ENCODE results near the gene SNX27. TPM values are rescaled to one million over a fixed set of nuclear protein-coding genes. Genes with fewer than 3 reads are reported as not detected.

SNX27 gene
- total RNA-seq, 4 donors from 2014 or later, result 21.9 to 34.3 (median 26.5) TPM

DNA sequence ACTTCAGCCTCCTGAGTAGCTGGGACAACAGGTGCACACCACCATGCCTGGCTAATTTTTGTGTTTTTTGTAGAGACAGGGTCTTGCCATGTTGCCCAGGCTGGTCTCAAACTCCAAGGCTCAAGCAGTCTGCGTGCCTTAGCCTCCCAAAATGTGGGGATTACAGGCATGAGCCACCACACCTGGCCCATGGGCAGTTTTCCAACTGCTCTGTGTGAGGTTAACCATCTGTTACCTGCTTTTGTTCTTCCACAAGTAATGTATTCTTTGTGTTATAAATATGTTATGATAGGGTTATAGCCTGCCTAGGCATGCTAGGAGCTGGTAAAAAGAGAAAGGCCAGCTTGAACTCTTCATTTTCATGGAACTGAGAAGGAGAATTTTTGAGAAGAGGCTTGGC is 41.0 kb upstream of the SNX27 start:
- TF ChIP-seq POLR2A (IDR thresholded peaks at IDR 0.05), result no peak
- TF ChIP-seq, protein P1, sequence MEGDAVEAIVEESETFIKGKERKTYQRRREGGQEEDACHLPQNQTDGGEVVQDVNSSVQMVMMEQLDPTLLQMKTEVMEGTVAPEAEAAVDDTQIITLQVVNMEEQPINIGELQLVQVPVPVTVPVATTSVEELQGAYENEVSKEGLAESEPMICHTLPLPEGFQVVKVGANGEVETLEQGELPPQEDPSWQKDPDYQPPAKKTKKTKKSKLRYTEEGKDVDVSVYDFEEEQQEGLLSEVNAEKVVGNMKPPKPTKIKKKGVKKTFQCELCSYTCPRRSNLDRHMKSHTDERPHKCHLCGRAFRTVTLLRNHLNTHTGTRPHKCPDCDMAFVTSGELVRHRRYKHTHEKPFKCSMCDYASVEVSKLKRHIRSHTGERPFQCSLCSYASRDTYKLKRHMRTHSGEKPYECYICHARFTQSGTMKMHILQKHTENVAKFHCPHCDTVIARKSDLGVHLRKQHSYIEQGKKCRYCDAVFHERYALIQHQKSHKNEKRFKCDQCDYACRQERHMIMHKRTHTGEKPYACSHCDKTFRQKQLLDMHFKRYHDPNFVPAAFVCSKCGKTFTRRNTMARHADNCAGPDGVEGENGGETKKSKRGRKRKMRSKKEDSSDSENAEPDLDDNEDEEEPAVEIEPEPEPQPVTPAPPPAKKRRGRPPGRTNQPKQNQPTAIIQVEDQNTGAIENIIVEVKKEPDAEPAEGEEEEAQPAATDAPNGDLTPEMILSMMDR (IDR thresholded peaks at IDR 0.05), result no peak
- 53 to 68% methylated on average over 1 of the region's 1 CpG for WGBS, 2 donors
- intact Hi-C loops (cut with DNase I; ENCODE audit: low total_unique reads), result no loop called here
- DNase-seq (ENCODE audit: low spot score in 2 of 2), result no peak
- no peak overlapping the region for H3K4me3 ChIP-seq (ENCODE audit: low read depth, poor library complexity, severe bottlenecking)

DNA sequence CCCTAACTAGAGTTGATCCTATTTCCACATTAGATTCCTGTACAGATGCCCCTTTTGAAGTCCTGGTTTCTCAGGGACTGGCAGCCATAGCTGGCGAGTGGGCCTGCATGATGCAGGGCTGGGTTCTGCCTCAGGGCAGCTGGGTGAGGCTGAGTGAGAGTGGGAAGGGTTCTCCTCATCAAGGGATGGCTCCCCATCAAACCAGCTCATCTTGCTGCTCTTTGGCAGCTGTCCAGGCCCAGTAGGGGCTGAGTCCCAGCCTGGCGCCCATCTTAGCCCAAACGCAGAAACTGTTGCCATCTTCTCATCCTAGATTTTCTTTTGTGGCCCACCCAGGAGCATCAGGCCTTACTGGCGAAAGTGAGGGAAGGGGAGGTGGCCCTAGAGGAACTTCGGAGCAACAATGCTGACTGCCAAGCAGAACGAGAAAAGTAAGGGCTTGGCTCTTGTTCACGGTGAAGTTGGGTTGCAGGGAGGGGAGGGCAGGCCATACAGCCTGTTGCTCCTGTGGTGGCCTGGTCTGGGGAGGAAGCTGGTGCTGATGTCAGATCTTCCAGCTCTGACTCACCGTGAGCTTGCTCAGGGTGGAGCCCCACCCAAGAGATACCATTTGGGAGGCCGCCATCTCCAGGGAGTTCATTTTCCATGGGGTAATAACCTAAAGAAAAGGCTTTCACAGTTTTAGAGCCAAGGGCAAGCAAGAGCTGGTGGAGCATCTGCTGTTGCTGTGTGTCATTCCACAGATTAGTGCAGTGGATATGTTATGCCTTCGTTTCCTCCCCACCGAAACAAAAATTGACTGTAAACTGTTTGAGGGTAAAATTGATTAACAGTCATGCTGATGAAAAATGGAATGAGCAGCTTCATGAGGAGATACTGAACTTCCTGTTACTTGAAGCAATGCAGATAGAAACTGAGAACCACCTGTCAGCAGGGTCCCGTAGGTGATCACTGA is 37.0 kb upstream of the SNX27 start:
- intact Hi-C loops (cut with DNase I; ENCODE audit: low total_unique reads), result no loop called here
- DNase-seq (ENCODE audit: low spot score in 2 of 2), result peak in 1 of 2 donors; percentile 54
- TF ChIP-seq, protein P1 (IDR thresholded peaks at IDR 0.05), result no peak
- TF ChIP-seq POLR2A (IDR thresholded peaks at IDR 0.05), result no peak
- H3K4me3 ChIP-seq (ENCODE audit: low read depth, poor library complexity, severe bottlenecking), result no peak overlapping the region
- WGBS, 2 donors, result 50 to 57% methylated on average over 12 of the region's 12 CpGs

DNA sequence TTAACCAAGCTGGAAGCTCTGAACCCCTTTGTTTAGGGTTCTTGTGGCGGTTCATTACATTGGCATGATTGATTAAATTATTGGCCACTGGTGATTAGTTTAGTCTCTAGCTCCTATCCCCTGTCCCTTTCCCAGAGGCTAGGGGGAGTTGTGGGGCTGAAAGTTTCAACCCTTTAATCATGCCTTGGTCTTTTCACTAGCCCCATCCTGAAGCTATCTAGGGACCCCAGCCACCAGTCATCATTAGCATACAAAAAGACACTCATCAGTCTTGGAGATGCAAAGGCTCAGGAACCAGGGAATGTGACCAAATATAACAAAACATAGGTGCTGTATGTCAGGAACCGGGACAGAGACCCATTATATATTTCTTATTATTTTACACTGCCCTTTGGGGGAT is 34.7 kb upstream of the SNX27 start:
- TF ChIP-seq, protein P1 (IDR thresholded peaks at IDR 0.05), result no peak
- no peak for TF ChIP-seq POLR2A (IDR thresholded peaks at IDR 0.05)
- 94 to 100% methylated on average over 2 of the region's 2 CpGs for WGBS, 2 donors

DNA sequence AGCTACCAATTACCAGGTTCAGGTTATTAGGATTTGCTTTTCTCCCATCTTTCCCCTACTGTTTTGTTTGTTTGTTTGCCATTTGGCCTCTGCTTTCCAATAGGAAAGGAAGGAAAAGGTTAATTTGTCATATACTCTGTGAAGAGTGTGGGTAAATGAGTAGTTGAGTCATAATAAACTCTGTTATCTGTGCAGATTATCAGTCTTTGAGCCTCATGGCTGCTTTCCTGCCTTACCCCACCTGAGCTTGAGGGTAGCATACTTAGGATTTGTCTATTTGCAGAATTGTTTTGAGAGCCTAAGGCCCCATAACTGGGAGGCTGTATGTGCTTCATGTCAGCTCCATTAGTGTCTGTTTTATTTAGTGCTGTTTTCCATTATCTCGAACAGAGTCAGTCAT is 32.9 kb upstream of the SNX27 start:
- no peak overlapping the region for H3K4me3 ChIP-seq (ENCODE audit: low read depth, poor library complexity, severe bottlenecking)
- no peak for DNase-seq (ENCODE audit: low spot score in 2 of 2)
- intact Hi-C loops (cut with DNase I; ENCODE audit: low total_unique reads), result no loop called here
- TF ChIP-seq POLR2A (IDR thresholded peaks at IDR 0.05), result no peak
- TF ChIP-seq, protein P1 (IDR thresholded peaks at IDR 0.05), result no peak
- 50 to 57% methylated on average over 1 of the region's 1 CpG for WGBS, 2 donors

More for the DNA sequence above, 34.7 kb upstream of the SNX27 start:
- intact Hi-C loops (cut with DNase I; ENCODE audit: low total_unique reads), result no loop called here
- DNase-seq (ENCODE audit: low spot score in 2 of 2), result no peak
- no peak overlapping the region for H3K4me3 ChIP-seq (ENCODE audit: low read depth, poor library complexity, severe bottlenecking)

DNA sequence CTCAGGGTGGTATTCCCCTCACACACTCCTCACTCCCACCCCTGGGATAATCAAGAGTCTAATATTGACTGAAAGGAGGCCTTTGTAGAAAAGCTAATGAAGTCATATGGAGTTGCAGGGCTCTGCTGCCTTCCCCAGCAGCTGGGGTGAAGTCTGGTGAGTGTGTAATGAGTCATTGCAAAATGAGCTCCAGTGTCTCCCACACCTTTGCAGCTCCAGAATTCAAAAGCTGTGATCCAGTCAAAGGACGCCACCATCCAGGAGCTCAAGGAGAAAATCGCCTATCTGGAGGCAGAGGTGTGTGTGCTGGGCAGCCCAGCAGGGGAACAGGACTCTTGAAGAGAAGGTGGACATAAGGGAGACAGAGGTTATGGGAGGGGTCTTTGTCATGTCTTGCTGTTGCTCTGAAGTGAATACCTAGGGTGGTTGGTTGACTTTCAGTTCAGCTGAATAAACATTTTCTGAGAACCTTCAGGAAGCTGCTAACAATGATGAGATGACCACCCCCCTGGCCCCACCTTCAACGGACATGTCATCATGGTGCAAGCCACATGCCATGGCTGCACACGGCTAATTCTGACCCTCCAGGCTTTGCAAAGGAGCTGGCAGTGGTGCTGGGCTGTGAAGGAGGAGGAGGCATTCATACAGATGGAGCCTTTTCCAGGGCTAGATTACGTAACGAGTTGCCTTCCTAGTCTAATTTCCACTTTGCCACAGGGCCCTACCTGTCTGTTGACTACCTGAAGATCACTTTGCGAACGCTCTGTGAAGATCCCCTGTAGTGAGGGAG is 32.2 kb upstream of the SNX27 start:
- intact Hi-C loops (cut with DNase I; ENCODE audit: low total_unique reads), result no loop called here
- TF ChIP-seq, protein P1 (IDR thresholded peaks at IDR 0.05), result no peak
- no peak for TF ChIP-seq POLR2A (IDR thresholded peaks at IDR 0.05)
- 50 to 67% methylated on average over 8 of the region's 8 CpGs for WGBS, 2 donors
- no peak for DNase-seq (ENCODE audit: low spot score in 2 of 2)
- no peak overlapping the region for H3K4me3 ChIP-seq (ENCODE audit: low read depth, poor library complexity, severe bottlenecking)
